RPMI8226 (cell line): ENCODE measurements around the gene GALNTL6.
A peak's percentile ranks its signal among the peaks of the same experiment; 100 is the strongest.

Experiments
- DNase-seq: peaks from one replicate; pipeline ENCODE4 v3.0.0-alpha.2; 2015

GALNTL6 gene

DNA sequence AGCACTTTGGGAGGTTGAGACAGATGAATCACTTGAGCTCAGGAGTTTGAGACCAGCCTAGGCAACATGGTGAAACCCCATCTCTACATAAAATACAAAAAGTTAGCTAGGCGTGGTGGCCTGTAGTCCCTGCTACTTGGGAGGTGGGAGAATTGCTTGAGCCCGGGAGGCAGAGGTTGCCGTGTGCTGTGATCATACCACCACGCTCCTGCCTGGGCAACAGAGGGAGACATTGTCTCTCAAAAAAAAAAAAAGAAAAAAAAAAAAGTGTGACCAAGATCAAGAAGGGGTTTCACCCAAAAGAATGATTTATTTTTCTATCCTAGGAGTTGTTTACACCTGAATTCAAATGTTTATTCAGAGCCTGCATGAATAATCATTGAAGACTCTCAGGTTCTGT, 783.0 kb downstream of the GALNTL6 start:
- no peak for DNase-seq

GRCh38 chr4:172599554-172599953, 786.4 kb downstream of the GALNTL6 start:
- no peak for DNase-seq

GRCh38 chr4:172601195-172601594, 788.0 kb downstream of the GALNTL6 start:
- no peak for DNase-seq

DNA sequence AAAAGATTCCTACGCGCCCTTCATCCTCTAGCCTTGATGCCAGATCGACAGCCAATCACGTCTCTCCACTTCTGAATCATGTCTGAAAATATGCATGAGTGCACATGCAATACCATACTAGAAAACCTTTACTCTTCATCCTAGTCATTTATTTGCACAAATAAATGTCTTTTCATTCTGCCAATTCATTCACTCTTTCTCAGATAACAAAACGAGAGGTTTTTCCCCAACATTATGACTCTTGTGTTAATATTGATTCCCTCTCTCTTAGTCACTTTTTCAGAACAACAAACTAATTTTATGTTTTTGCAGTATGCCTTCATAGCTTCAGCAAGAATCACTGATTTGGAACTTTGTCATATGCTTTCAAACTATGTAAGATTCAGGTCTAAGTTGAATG, 806.0 kb downstream of the GALNTL6 start:
- DNase-seq: no peak

DNA sequence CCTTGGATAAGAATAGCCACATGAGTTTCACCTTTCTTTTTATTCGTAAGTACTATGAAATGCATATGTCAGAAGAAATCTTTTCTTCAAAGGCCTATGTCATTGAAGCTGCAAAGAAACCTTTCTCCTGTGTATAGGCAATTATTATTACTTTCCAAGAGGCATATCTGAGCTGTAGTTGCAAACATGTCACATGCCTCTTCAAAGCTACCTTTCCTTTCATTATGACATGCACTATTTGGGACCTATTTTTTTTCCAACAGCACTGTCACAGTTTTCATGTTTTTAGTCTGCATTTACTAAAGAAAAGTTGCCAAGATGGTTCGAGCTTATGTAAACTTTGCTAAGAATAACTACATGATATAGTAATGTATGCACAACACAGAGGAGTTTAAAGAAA, 806.6 kb downstream of the GALNTL6 start:
- no peak for DNase-seq

- DNase-seq: no peak
Observed at GRCh38 chr4:172628263-172628662, 815.1 kb downstream of the GALNTL6 start.

DNA sequence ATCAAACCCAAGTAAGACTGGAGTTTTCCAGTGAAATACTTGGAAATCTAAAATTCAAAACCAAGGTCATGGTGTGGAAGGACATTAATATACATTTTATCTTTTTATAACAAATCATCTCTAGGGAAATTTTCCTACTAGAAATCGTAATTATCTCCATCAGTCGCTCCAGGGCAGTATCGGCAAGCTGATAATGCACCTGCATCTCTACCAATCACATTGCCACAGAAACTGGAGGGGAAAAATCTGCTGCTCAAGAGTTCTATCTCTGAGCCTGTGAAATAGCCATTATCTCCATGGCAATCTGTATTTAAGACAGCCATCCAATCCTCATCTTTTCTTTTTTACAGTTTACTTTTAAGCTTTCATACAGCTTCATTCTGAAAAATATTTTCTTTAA, 817.1 kb downstream of the GALNTL6 start:
- DNase-seq: no peak

GRCh38 chr4:172631832-172632231, 818.6 kb downstream of the GALNTL6 start:
- DNase-seq: no peak

GRCh38 chr4:172648471-172648870, 835.3 kb downstream of the GALNTL6 start:
- peak; percentile 32 for DNase-seq

GRCh38 chr4:172649143-172649542, 835.9 kb downstream of the GALNTL6 start:
- DNase-seq: no peak

DNA sequence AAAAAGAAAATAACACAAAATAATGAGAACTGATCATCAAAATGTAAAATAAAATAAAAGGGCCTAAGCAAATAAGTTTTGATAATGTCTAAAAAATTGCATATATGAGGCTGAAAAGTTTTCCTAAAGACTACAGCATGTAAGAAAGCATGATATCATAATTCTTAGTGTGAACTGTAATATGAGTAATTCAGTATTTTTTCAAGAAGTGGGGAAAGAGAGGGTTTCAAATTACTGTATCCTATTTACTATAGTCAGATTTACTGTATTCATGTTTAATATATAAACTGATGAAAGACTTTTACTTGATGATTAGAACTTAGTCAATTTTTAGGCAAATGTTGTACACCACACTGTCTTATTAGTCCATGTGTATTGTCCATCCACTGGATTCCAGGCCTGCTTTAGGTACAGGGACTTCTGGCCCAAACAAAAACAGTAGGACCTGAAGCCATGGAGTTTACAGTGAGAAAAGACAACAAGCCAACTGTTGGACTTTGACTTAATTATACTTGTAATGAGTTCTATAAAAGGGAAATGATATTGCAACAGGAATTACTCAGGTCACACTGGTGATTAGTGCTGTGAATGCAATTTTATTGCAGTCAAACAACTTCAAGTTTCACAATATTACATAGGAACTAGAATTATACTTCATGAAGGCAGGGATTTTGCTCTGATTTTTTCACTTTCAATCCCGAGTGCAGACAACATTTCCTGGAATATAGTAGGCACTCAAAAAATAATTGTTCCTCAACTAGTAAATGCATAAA, 837.7 kb downstream of the GALNTL6 start:
- no peak for DNase-seq

DNA sequence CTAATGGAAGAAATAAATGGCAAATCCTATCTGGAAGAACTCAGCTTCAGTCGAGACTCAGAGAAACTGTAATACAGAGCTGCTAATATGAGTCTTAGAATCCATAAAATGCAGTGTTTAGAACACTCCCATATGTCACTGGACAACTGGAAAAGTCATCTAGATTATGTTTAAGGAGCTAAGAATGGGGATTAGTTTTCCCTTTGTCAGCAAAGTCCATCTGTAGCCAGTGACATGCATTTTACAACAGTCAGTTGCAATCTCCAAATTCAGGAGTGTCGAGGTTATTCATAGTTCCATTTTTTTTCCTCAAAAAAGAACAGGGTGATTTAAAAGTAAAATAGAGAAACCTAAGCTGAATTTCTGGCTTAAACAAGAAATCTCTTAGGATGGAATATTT, 838.8 kb downstream of the GALNTL6 start:
- DNase-seq: no peak

DNA sequence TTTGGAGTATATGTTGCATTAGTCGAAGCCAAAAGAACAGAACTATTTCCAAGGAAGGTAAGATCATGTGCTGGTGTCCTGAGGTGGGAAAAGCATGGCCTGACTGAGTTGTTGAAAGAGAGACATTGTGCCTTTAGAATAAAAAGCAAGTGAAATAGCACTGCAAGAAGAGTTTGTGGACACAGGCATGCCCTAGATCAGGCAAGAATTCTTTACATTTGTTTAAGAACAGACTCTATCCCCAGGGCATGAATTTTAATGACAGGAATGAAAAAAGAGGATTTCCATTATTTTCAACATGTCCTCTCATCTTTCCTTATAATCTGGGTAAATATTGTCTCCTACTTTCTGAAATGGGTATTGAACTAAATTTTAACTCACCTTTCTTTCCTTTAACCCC, 839.2 kb downstream of the GALNTL6 start:
- no peak for DNase-seq

GRCh38 chr4:172653676-172654075, 840.5 kb downstream of the GALNTL6 start:
- DNase-seq: no peak

GRCh38 chr4:172654457-172654856, 841.3 kb downstream of the GALNTL6 start:
- DNase-seq: no peak

- no peak for DNase-seq
Observed at GRCh38 chr4:172656055-172656454, 842.9 kb downstream of the GALNTL6 start.

DNA sequence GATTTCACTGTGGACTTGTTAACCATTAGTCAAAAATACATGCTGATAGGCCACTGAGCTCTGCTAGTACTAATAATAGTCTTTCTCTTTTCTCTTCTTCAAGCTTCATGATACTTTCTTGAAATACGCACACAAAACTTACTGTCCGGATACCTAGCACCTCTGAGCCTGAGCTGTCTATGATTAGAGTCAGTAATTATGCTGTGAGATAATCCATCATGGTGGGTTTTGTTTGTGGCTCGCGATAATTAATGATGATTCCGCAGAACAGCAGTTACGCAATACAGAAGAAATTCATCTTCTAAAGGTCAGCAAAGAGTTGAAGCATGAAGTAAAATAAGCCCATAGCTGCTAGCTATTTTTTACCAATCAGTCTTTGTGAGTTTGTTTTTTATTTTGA, 843.9 kb downstream of the GALNTL6 start:
- no peak for DNase-seq

GRCh38 chr4:172660251-172660650, 847.0 kb downstream of the GALNTL6 start:
- DNase-seq: no peak

DNA sequence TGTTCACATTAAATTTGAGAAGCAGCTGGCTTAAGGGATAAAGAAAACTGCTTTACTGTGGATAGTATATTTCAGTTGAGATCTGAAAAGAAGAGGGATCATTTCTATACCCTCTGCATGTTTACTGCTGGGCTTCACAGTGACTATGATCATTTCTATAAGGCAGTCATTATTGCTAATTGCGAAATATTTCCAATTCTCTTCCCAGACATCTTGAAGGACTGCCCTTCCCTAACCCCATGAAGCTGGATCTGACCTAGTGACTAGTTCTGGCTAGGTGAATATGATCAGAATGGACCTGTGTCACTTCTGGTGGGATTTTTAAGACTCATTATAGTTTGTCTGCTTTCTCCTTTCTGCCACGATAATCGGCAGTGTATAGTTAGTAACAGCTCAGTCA, 848.9 kb downstream of the GALNTL6 start:
- no peak for DNase-seq

DNA sequence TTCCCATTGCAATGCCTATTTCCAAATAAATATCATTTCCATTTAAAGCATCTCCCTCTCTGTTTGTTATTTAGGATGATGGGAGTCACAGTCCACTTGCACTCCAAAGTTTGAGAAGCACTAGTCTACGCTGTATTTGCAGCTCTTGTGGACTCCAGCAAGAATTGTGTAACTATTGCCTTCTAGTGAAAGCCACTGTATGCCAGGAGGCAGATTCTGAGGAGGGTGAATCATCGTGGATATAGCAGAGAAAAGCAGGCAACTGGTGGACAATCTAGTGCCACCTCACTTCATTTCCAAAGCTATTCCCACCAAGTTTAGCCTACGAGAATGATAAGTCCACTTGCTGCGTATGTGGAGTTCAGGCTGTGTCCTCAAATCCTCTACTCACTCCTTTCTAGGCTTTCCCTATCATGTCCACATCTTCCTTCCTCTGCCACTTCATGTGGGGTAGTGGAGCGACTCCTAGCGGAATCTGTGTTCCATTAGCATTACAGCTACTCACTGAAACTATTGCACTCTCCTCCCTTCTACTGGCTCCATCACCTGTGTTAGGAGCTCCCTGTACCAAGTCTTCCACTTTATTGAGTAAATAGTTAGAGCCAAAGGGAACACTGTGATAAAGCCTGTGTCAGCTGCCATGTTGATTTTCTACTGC, 853.6 kb downstream of the GALNTL6 start:
- DNase-seq: peak; percentile 22

DNA sequence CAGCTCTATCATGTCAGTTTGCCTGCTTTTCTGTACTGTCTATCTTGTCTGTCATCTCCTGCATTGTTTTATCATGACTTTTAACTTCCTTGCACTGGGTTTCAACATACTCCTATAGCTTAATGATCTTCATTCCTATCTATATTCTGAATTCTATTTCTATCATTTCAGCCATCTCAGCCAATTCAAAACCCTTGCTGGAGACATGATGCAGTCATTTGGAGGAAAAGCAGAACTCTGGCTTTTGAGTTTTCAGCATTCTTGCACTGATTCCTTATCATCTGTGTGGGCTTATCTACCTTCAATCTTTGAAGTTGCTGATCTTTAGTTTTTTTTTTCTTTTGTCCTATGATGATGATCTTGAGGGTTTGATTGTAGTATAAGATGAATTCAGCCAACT, 861.6 kb downstream of the GALNTL6 start:
- DNase-seq: no peak

- no peak for DNase-seq
Observed at GRCh38 chr4:172675232-172675631, 862.0 kb downstream of the GALNTL6 start.

- DNase-seq: no peak
Observed at GRCh38 chr4:172680691-172681090, 867.5 kb downstream of the GALNTL6 start.

GRCh38 chr4:172683021-172683420, 869.8 kb downstream of the GALNTL6 start:
- DNase-seq: no peak

DNA sequence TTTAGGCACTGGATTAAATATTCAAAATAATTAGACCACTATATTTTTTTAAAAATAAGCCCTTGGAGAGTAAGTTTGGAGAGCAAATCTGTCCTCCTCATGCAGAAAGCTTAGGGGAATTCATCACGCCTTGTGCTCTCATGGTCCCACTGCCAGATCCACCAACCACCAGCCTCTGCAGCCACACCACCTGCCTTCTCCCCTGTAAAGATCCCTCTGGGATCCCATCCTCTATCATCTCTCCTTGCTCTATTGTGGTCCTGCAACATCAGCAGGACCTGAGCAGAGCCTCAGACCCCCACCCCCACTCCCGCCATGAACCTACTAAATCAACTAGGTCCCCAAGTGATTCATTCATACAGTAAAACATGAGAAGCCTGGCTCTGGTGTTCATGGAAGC, 872.8 kb downstream of the GALNTL6 start:
- no peak for DNase-seq
